PC-3 (cell line): Measurements from ENCODE around the gene BPGM. TPM values are rescaled to one million over a fixed set of nuclear protein-coding genes. Genes with fewer than 3 reads are reported as not detected.

Experiments used
- ATAC-seq: fragments of 200-7000 bp; cut with Tn5 transposase; 2 replicates; pipeline ENCODE4 v1.9.1; 2020; ENCODE audit warnings: mild to moderate bottlenecking, moderate library complexity
- BruUV-seq: library from RNA; stranded (reverse); fragments of 400-500 nt; replicated peaks from 2 replicates; lab custom pipeline; 2021; lab: Mats Ljungman, UMichigan
- CTCF ChIA-PET: fragments of 300-600 bp; sonication (Branson Sonifier 250); formaldehyde crosslinking; loops from one replicate; lab custom pipeline; 2022; ENCODE audit warnings: antibody characterized with exemption; lab: Charles Lee
- POLR2A ChIA-PET: fragments of 300-600 bp; sonication (Branson Sonifier 250); formaldehyde crosslinking; loops from one replicate; lab custom pipeline; 2022; ENCODE audit warnings: antibody characterized with exemption; ENCODE audit not compliant: unreplicated experiment; lab: Charles Lee
- DNase-seq: peaks from one replicate; pipeline ENCODE4 v3.0.0-alpha.2; 2015
- H2AFZ ChIP-seq: fragments of 300-600 bp; sonication (generic); 2 replicates; pipeline ENCODE4 v1.6.0; 2016; ENCODE audit warnings: antibody characterized with exemption, low read length
- H3F3A ChIP-seq: fragments of 300-600 bp; sonication (generic); one replicate; pipeline ENCODE4 v1.6.0; 2017; ENCODE audit warnings: antibody characterized with exemption, low read length, control low read depth, mild to moderate bottlenecking; ENCODE audit not compliant: unreplicated experiment
- H3K27ac ChIP-seq: fragments of 300-600 bp; sonication (generic); 2 replicates; pipeline ENCODE4 v1.5.1; 2016; ENCODE audit warnings: mild to moderate bottlenecking, low read length
- H3K27me3 ChIP-seq: fragments of 300-600 bp; sonication (generic); 2 replicates; pipeline ENCODE4 v1.6.1; 2016; ENCODE audit warnings: low read length, mixed read lengths
- H3K36me3 ChIP-seq: fragments of 300-600 bp; sonication (generic); 2 replicates; pipeline ENCODE4 v1.6.1; 2016; ENCODE audit warnings: low read depth, mixed run types, low read length, mixed read lengths
- H3K4me1 ChIP-seq: fragments of 300-600 bp; sonication (generic); 2 replicates; pipeline ENCODE4 v1.5.1; 2016; ENCODE audit warnings: low read length; ENCODE audit not compliant: insufficient read depth
- H3K4me2 ChIP-seq: fragments of 300-600 bp; sonication (generic); 2 replicates; pipeline ENCODE4 v1.6.0; 2016; ENCODE audit warnings: low read length
- H3K4me3 ChIP-seq: fragments of 300-600 bp; sonication (generic); 2 replicates; pipeline ENCODE4 v1.5.1; 2016; ENCODE audit warnings: mild to moderate bottlenecking, low read length, mixed read lengths
- H3K79me2 ChIP-seq: fragments of 300-600 bp; sonication (generic); 2 replicates; pipeline ENCODE4 v1.6.1; 2017; ENCODE audit warnings: low read length, mixed read lengths
- H3K9ac ChIP-seq: fragments of 300-600 bp; sonication (generic); 2 replicates; pipeline ENCODE4 v1.6.0; 2016; ENCODE audit warnings: mild to moderate bottlenecking, low read length
- H3K9me2 ChIP-seq: fragments of 300-600 bp; sonication (generic); replicated peaks from 2 replicates; pipeline ENCODE4 v1.6.1; 2016; ENCODE audit warnings: mixed run types, low read length, mixed read lengths
- H3K9me3 ChIP-seq: fragments of 300-600 bp; sonication (generic); 2 replicates; pipeline ENCODE4 v1.6.1; 2016; ENCODE audit warnings: low read length, mixed read lengths
- H4K20me1 ChIP-seq: fragments of 300-600 bp; sonication (generic); 2 replicates; pipeline ENCODE4 v1.6.1; 2016; ENCODE audit warnings: low read length, mixed read lengths
- EZH2 ChIP-seq: fragments of 300-600 bp; sonication (generic); IDR thresholded peaks from one replicate; pipeline ENCODE4 v1.6.1; 2017; ENCODE audit warnings: antibody characterized with exemption, mild to moderate bottlenecking, low read length; ENCODE audit not compliant: unreplicated experiment
- EZH2phosphoT487 ChIP-seq: fragments of 300-600 bp; sonication (generic); IDR thresholded peaks from 2 replicates; pipeline ENCODE4 v1.6.1; 2018; ENCODE audit warnings: mild to moderate bottlenecking, antibody characterized with exemption, low read length, borderline replicate concordance
- intact Hi-C: fragments of 100-400 bp; cut with micrococcal nuclease; formaldehyde crosslinking; loops from 2 replicates; pipeline ENCODE4 v1.9.0; 2023
- total RNA-seq: library from RNA; depleted of rRNA; stranded (reverse); fragments of >200 nt; gene quantifications from 2 replicates; pipeline ENCODE4 v1.2.3, GENCODE V29; 2014
- TF ChIP-seq, protein P1 (sequence below): fragments of 300-600 bp; sonication (generic); conservative IDR thresholded peaks from 2 replicates; pipeline ENCODE4 v1.5.1; 2017; ENCODE audit warnings: antibody characterized with exemption, low read depth, mild to moderate bottlenecking, low read length

Gene BPGM
- total RNA-seq, 1 experiment from 2014 or later = 14.6 TPM

- Histone ChIP-seq H3K9ac (no peak overlapping the region), H3F3A (no peaks in the 10 kb centered on the region), H3K4me2 (no peak overlapping the region), H3K9me2 (no peaks in the 10 kb centered on the region), H2AFZ (no peak overlapping the region), H3K27me3 (no peaks in the 10 kb centered on the region), H3K79me2 (no peaks in the 10 kb centered on the region), H3K4me3 (no peak overlapping the region), H3K4me1 (peaks cover 31% of the 10 kb centered on the region), H3K9me3 (no peaks in the 10 kb centered on the region), H3K36me3 (no peaks in the 10 kb centered on the region), H4K20me1 (no peaks in the 10 kb centered on the region), H3K27ac (no peak overlapping the region)
- TF ChIP-seq, protein P1, sequence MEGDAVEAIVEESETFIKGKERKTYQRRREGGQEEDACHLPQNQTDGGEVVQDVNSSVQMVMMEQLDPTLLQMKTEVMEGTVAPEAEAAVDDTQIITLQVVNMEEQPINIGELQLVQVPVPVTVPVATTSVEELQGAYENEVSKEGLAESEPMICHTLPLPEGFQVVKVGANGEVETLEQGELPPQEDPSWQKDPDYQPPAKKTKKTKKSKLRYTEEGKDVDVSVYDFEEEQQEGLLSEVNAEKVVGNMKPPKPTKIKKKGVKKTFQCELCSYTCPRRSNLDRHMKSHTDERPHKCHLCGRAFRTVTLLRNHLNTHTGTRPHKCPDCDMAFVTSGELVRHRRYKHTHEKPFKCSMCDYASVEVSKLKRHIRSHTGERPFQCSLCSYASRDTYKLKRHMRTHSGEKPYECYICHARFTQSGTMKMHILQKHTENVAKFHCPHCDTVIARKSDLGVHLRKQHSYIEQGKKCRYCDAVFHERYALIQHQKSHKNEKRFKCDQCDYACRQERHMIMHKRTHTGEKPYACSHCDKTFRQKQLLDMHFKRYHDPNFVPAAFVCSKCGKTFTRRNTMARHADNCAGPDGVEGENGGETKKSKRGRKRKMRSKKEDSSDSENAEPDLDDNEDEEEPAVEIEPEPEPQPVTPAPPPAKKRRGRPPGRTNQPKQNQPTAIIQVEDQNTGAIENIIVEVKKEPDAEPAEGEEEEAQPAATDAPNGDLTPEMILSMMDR = 0 out of 2 replicates have a peak, but pooled peaks have one; percentile 8
- TF ChIP-seq EZH2 (no peak), EZH2phosphoT487 (no peak)
- POLR2A ChIA-PET = no interaction called here
- BruUV-seq = no TSS peak
- intact Hi-C loops = no loop called here
- no peak for DNase-seq
- no peak for ATAC-seq
- CTCF ChIA-PET = no interaction called here
Observed at GRCh38 chr7:134622303-134622995, 24.2 kb upstream of the BPGM start.

DNA sequence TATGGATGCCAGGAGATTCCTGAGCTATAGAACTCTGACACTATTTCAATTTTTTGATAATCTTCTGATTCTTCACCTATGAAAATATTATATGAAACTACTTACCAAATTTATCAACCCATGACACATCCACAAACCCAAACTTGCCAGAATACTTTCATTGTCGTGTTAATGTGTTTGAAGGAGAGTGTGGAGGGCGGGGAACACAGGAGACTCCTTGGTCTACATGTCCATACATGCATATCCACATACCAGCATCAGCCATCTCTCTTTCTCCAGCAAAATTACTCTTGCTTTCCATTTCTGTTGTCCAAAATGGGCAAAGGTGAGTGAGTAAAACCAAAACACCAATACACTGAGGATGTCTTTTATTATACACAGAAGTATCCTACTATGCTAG lies 23.5 kb upstream of the BPGM start:
- Histone ChIP-seq H2AFZ (no peak overlapping the region), H3K4me2 (no peak overlapping the region), H3F3A (no peaks in the 10 kb centered on the region), H3K9ac (no peak overlapping the region), H3K9me3 (no peaks in the 10 kb centered on the region), H3K4me1 (peaks cover 25% of the 10 kb centered on the region), H3K79me2 (no peaks in the 10 kb centered on the region), H3K9me2 (no peaks in the 10 kb centered on the region), H3K4me3 (no peak overlapping the region), H3K36me3 (no peaks in the 10 kb centered on the region), H3K27me3 (no peaks in the 10 kb centered on the region), H4K20me1 (no peaks in the 10 kb centered on the region), H3K27ac (no peak overlapping the region)
- ChIA-PET CTCF (interaction anchor here (0.6 kb wide), 1 partner anchor 67 kb away, joined by 3 read pairs; no protein-coding TSS in a partner anchor), POLR2A (no interaction called here)
- ATAC-seq (no peak), DNase-seq (no peak)
- intact Hi-C loops = no loop called here
- TF ChIP-seq EZH2 (no peak), EZH2phosphoT487 (no peak)
- TF ChIP-seq, protein P1 = no peak
- no TSS peak for BruUV-seq

DNA sequence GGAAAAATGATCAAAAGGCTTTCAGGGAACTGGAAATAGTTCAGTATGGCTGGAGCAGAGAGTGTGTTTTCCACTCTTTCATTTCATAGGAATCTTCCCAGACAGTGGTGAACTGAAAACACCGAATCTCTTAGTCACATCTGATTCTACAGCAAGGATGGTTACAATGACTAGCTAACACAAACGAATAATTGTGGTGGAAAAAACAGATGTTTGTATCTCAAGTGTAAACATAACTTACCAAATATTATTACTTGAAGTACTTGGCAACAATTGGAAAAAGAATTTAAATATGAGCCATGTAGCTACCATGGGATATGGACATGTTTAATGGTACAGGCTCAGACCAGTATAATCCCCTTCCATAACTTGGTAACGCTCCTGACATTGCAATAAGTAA lies 21.1 kb upstream of the BPGM start:
- ChIA-PET POLR2A (no interaction called here), CTCF (interaction anchor here (0.6 kb wide), 1 partner anchor 205 kb away, joined by 5 read pairs; no protein-coding TSS in a partner anchor)
- no peak overlapping the region for H3K4me2 ChIP-seq
- no peaks in the 10 kb centered on the region for H3K9me2 ChIP-seq
- DNase-seq (peak; percentile 37), ATAC-seq (peak; percentile 54; the same call in 1 of the 2 replicates)
- H3K27ac ChIP-seq = peak overlapping the region; percentile 9; the same call in 1 of the 2 replicates
- H3K4me3 ChIP-seq = no peak overlapping the region
- H4K20me1 ChIP-seq = no peaks in the 10 kb centered on the region
- intact Hi-C loops = no loop called here
- H3K9me3 ChIP-seq = no peaks in the 10 kb centered on the region
- no peaks in the 10 kb centered on the region for H3K27me3 ChIP-seq
- TF ChIP-seq EZH2 (no peak), EZH2phosphoT487 (no peak)
- TF ChIP-seq, protein P1 = no peak
- BruUV-seq = no TSS peak
- H2AFZ ChIP-seq = no peak overlapping the region
- H3K4me1 ChIP-seq = peaks cover 3% of the 10 kb centered on the region
- H3K79me2 ChIP-seq = no peaks in the 10 kb centered on the region
- H3K9ac ChIP-seq = no peak overlapping the region
- H3K36me3 ChIP-seq = no peaks in the 10 kb centered on the region
- H3F3A ChIP-seq = no peaks in the 10 kb centered on the region
